ENCODE results near the gene LMF2.

GRCh38 chr22:50516891-50517290 is 9.4 kb upstream of the LMF2 start:
- TF ChIP-seq CTCF (tag by site-specific recombination; IDR thresholded peaks at IDR 0.05) (no peak), ZFP3 (tag by site-specific recombination; IDR thresholded peaks at IDR 0.05; ENCODE audit: low read depth) (no peak)
